ENCODE results near the gene TAS2R40. TPM values are rescaled to one million over a fixed set of nuclear protein-coding genes. Genes with fewer than 3 reads are reported as not detected.
"Not testable (repeated sequence)": the region's sequence is repeated elsewhere in the genome, so short reads cannot be mapped to it uniquely, and the experiment has no call there.

TAS2R40 gene
- total RNA-seq, 1 donor = not detected

DNA sequence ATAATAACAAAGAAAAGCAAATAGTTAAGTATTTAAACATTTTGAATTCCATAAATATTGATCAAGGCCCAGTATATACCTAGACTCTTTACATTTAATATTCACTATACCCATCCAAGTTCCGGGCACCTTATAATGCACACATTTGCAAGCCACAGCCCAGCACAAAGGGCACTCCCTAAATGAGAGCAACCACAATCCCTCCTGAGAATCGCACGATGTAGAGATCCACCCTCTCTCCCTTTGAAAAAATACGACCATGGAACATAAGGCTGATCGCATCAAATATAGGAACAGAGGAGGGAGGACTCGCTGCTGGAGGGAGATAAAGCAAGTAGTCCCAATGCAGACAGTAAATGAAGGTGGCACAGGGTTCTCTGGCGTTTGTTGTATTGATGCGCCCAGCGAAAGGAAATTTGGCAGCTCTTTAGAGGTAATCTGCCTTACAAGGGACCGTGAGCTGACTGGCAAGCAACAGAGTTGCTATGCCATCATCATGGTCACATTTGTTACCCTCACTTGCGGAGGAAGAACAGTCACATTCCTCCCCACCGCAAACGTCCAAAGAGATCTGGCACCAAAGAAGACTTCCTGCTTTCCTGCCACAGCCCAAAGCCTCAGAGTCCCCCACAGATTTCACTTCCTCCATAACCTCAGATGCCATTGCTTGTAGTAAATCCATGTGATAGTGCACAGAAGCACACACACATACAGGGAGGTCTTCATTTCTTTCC, 16.1 kb upstream of the TAS2R40 start:
- Histone ChIP-seq H3K27ac (ENCODE audit: low read depth, low read length) (no peak overlapping the region), H3K4me2 (ENCODE audit: insufficient read depth, low read length) (no peak overlapping the region), H3K79me2 (ENCODE audit: insufficient read depth, low read length) (no peaks in the 10 kb centered on the region), H4K20me1 (ENCODE audit: insufficient read depth, low read length) (no peaks in the 10 kb centered on the region), H3K36me3 (ENCODE audit: insufficient read depth, low read length) (no peaks in the 10 kb centered on the region), H3K9me3 (ENCODE audit: low read depth, low read length) (no peaks in the 10 kb centered on the region), H3K4me3 (ENCODE audit: insufficient read depth, low read length) (no peak overlapping the region), H2AFZ (ENCODE audit: low read length) (no peak overlapping the region), H3K4me1 (ENCODE audit: insufficient read depth, low read length) (no peaks in the 10 kb centered on the region), H3K27me3 (ENCODE audit: insufficient read depth, low read length) (peaks cover 4% of the 10 kb centered on the region)
- DNase-seq (ENCODE audit: insufficient read length, low spot score, missing footprints) = no peak
- TF ChIP-seq, protein P1, sequence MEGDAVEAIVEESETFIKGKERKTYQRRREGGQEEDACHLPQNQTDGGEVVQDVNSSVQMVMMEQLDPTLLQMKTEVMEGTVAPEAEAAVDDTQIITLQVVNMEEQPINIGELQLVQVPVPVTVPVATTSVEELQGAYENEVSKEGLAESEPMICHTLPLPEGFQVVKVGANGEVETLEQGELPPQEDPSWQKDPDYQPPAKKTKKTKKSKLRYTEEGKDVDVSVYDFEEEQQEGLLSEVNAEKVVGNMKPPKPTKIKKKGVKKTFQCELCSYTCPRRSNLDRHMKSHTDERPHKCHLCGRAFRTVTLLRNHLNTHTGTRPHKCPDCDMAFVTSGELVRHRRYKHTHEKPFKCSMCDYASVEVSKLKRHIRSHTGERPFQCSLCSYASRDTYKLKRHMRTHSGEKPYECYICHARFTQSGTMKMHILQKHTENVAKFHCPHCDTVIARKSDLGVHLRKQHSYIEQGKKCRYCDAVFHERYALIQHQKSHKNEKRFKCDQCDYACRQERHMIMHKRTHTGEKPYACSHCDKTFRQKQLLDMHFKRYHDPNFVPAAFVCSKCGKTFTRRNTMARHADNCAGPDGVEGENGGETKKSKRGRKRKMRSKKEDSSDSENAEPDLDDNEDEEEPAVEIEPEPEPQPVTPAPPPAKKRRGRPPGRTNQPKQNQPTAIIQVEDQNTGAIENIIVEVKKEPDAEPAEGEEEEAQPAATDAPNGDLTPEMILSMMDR (IDR thresholded peaks at IDR 0.05; ENCODE audit: extremely low read depth, low read depth, low read length) = no peak

- Histone ChIP-seq H3K27ac (ENCODE audit: low read depth, low read length) (no peak overlapping the region), H3K4me1 (ENCODE audit: insufficient read depth, low read length) (peaks cover 1% of the 10 kb centered on the region), H3K9me3 (ENCODE audit: low read depth, low read length) (no peaks in the 10 kb centered on the region), H3K27me3 (ENCODE audit: insufficient read depth, low read length) (peaks cover 4% of the 10 kb centered on the region), H2AFZ (ENCODE audit: low read length) (no peak overlapping the region), H4K20me1 (ENCODE audit: insufficient read depth, low read length) (no peaks in the 10 kb centered on the region), H3K4me3 (ENCODE audit: insufficient read depth, low read length) (no peak overlapping the region), H3K36me3 (ENCODE audit: insufficient read depth, low read length) (no peaks in the 10 kb centered on the region), H3K79me2 (ENCODE audit: insufficient read depth, low read length) (no peaks in the 10 kb centered on the region), H3K4me2 (ENCODE audit: insufficient read depth, low read length) (no peak overlapping the region)
- no peak for DNase-seq (ENCODE audit: insufficient read length, low spot score, missing footprints)
- TF ChIP-seq, protein P1 (IDR thresholded peaks at IDR 0.05; ENCODE audit: extremely low read depth, low read depth, low read length) = no peak
These were observed 11.3 kb upstream of the TAS2R40 start for GRCh38 chr7:143210541-143210940.

DNA sequence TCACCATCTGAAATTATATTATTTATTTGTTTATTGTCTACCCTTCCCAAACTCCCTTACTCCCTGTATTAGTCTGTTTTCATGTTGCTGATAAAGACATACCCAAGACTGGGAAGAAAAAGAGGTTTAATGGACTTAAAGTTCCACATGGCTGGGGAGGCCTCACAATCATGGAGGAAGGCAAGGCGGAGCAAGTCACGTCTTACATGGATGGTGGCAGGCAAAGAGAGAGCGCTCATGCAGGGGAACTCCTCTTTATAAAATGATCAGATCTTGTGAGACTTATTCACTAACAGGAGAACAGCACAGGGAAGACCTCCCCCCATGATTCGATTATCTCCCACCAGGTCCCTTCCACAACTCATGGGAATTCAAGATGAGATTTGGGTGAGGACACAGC, 8.4 kb upstream of the TAS2R40 start:
- H3K4me3 ChIP-seq (ENCODE audit: insufficient read depth, low read length); H3K4me2 ChIP-seq (ENCODE audit: insufficient read depth, low read length); DNase-seq (ENCODE audit: insufficient read length, low spot score, missing footprints); H2AFZ ChIP-seq (ENCODE audit: low read length); H4K20me1 ChIP-seq (ENCODE audit: insufficient read depth, low read length); H3K4me1 ChIP-seq (ENCODE audit: insufficient read depth, low read length); H3K79me2 ChIP-seq (ENCODE audit: insufficient read depth, low read length); H3K27me3 ChIP-seq (ENCODE audit: insufficient read depth, low read length); H3K27ac ChIP-seq (ENCODE audit: low read depth, low read length); H3K36me3 ChIP-seq (ENCODE audit: insufficient read depth, low read length); H3K9me3 ChIP-seq (ENCODE audit: low read depth, low read length): not testable (repeated sequence)

DNA sequence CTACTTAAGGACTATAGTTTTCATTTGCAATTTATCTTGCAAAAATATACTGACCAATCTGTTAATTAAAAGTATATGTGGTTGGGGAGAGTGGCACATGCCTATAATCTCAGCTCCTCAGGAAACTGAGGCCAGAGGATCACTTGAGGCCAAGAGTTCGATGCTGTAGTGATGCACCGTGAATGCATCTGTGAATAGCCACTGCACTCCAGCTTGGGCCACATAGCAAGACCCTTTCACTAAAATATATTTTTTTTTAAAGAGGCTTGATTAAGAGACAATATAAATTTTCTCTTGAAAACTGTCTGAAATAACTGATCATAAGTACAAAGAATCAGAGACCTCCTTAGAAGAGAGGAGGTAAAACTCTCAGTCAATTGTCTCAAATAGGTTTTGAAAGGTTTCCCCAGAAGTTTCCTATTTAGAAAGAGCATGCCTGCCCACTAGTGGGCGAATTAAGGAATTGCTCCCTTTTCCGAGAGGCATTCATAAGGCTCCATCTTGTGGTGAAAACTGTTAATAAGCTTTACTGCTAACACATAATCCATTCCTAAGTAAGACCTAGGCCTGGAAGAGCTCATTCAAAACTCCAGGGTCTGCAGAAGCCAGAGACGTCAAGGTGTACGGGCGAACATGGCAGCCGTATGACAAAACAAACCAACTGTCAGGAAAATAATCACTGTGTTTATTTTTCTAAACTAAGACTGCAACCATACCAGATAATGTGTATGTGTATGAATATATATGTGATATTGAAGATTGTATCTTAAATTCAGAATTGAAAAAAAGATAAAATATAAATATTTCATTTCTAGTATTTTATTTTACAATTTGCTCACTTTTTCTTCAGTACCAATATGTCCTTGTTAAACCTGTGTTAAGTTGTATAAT, 6.8 kb upstream of the TAS2R40 start:
- Histone ChIP-seq H3K4me3 (ENCODE audit: insufficient read depth, low read length) (no peak overlapping the region), H3K27ac (ENCODE audit: low read depth, low read length) (no peak overlapping the region), H3K9me3 (ENCODE audit: low read depth, low read length) (no peaks in the 10 kb centered on the region), H4K20me1 (ENCODE audit: insufficient read depth, low read length) (no peaks in the 10 kb centered on the region), H3K4me2 (ENCODE audit: insufficient read depth, low read length) (no peak overlapping the region), H3K27me3 (ENCODE audit: insufficient read depth, low read length) (no peaks in the 10 kb centered on the region), H2AFZ (ENCODE audit: low read length) (peak overlapping the region; percentile 25), H3K36me3 (ENCODE audit: insufficient read depth, low read length) (no peaks in the 10 kb centered on the region), H3K4me1 (ENCODE audit: insufficient read depth, low read length) (peaks cover 10% of the 10 kb centered on the region), H3K79me2 (ENCODE audit: insufficient read depth, low read length) (no peaks in the 10 kb centered on the region)
- peak; percentile 83 for DNase-seq (ENCODE audit: insufficient read length, low spot score, missing footprints)
- TF ChIP-seq, protein P1 (IDR thresholded peaks at IDR 0.05; ENCODE audit: extremely low read depth, low read depth, low read length) = peak; percentile 100

Data from osteoblast (primary cell).